ENCODE data around the gene STC2.

DNA sequence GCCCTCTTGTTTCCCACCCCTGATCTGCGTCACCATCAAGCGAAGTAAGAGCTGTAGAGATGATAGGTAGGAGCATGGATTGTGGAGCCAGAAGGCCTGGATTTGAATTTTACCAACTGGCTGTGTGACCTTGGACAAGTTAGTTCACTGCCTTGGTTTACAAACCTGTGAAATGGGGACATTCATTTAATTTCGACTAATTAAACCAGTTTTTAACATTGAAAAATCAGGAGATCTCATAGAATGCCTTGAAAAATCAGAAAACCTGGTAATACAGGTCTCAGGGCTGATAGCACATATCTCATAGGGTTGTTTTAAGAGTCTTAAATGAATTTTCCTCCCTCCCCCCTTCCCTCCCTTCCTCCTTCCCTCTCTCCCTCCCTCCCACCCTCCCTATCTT is 38.8 kb downstream of the STC2 start:
- TF ChIP-seq, protein P1, sequence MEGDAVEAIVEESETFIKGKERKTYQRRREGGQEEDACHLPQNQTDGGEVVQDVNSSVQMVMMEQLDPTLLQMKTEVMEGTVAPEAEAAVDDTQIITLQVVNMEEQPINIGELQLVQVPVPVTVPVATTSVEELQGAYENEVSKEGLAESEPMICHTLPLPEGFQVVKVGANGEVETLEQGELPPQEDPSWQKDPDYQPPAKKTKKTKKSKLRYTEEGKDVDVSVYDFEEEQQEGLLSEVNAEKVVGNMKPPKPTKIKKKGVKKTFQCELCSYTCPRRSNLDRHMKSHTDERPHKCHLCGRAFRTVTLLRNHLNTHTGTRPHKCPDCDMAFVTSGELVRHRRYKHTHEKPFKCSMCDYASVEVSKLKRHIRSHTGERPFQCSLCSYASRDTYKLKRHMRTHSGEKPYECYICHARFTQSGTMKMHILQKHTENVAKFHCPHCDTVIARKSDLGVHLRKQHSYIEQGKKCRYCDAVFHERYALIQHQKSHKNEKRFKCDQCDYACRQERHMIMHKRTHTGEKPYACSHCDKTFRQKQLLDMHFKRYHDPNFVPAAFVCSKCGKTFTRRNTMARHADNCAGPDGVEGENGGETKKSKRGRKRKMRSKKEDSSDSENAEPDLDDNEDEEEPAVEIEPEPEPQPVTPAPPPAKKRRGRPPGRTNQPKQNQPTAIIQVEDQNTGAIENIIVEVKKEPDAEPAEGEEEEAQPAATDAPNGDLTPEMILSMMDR (IDR thresholded peaks at IDR 0.05; ENCODE audit: insufficient read depth, low read length) = no peak
- no peak for TF ChIP-seq REST (IDR thresholded peaks at IDR 0.05; ENCODE audit: insufficient replicate concordance, low read depth)
- no peak for TF ChIP-seq POLR2AphosphoS5 (IDR thresholded peaks at IDR 0.05; ENCODE audit: low read depth)

Measured in HL-60 (cell line).